Right cardiac atrium (tissue), 5 donors: ENCODE results near the gene JMJD7. TPM values are rescaled to one million over a fixed set of nuclear protein-coding genes. Genes with fewer than 3 reads are reported as not detected.
A peak's percentile ranks its signal among the peaks of the same experiment; 100 is the strongest.

Experiments used
- ATAC-seq, 2 donors: fragments of 200-7000 bp; cut with Tn5 transposase; one replicate each; pipeline versions ENCODE4 v1.8.0 to v1.9.1; 2020; ENCODE audit warnings: moderate library complexity in 2 of 2, mild to moderate bottlenecking in 1 of 2
- DNase-seq, 3 donors: peaks; one replicate each; pipeline ENCODE4 v3.0.0-alpha.2; 2020
- H3K27ac ChIP-seq: one replicate; pipeline ENCODE4 v1.5.1; 2013; ENCODE audit warnings: mild to moderate bottlenecking, low read length, control low read depth, moderate library complexity
- H3K27me3 ChIP-seq: one replicate; pipeline ENCODE4 v1.6.1; 2013; ENCODE audit not compliant: control insufficient read depth, insufficient read depth
- H3K4me1 ChIP-seq: one replicate; pipeline ENCODE4 v1.6.1; 2013; ENCODE audit warnings: low read length; ENCODE audit not compliant: control insufficient read depth, insufficient read depth
- H3K4me3 ChIP-seq: one replicate; pipeline ENCODE4 v1.5.1; 2013; ENCODE audit warnings: low read length, control low read depth
- H3K9me3 ChIP-seq: one replicate; pipeline ENCODE4 v1.6.1; 2013; ENCODE audit warnings: low read length; ENCODE audit not compliant: control insufficient read depth
- WGBS: extraction: QIAGEN DNeasy Blood & Tissue Kit; methylation state at CpG from one replicate; pipeline ENCODE4 v1.1.7; 2013; 5-methylcytosine and 5-hydroxymethylcytosine counted together
- intact Hi-C, 4 donors: fragments of 100-400 bp; cut with DNase I; formaldehyde crosslinking; loops; one replicate each; pipeline versions ENCODE4 v1.11.0 to v1.14.0; 2022 to 2023
- polyA plus RNA-seq: library from polyadenylated mRNA; stranded (reverse); fragments of 200-250 nt; gene quantifications from one replicate; pipeline ENCODE4 v1.2.3, GENCODE V29; 2013
- total RNA-seq, 4 donors: library from RNA; stranded (reverse); fragmentation: NEBNext Ultra II Directional; extraction: Animal tissue kit (Norgen Biotek cat#: 25700); gene quantifications; one replicate each; pipeline ENCODE4 v1.2.1, GENCODE V29; 2021
- donor health status: healthy with polysubstance abuse.
- donor health status: DM: no; HTN: yes; CAD: no.
- donor health status: DM: no; HTN: no; CAD: no.
- donor health status: DM: no; HTN: yes; CAD: no; lungs with severe emphysema.
- donor health status: DM: yes; HTN: yes; CAD: no.

The JMJD7 gene
- total and polyA plus RNA-seq, 5 donors, result 8.5 to 17.2 (median 16.5) TPM

DNA sequence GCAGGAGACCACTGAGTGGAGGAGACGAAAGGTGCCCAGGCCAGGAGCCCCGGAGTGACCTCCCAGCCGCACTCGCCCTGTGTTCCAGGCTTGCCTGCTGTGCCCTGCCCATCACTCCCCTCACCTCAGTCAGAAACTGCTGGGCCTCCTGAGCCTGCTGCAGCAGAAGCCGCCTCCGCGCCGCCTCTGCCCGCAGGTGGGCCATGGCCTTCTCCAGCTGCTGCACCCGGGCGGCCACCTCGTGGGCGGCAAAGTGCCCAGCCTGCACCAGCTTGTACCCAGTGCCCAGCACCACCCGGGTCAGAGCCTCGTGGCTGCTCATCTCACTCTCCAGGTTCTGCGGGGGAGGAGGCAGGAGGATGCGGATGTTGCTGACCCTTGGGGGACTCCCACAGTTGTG lies 28.4 kb downstream of the JMJD7 start:
- Histone ChIP-seq H3K4me1 (no peaks in the 10 kb centered on the region), H3K9me3 (no peaks in the 10 kb centered on the region), H3K27ac (no peak overlapping the region), H3K27me3 (no peaks in the 10 kb centered on the region), H3K4me3 (no peak overlapping the region)
- DNase-seq, result no peak
- intact Hi-C loops, result no loop called here
- 93% methylated on average over 17 of the region's 17 CpGs for WGBS
- no peak for ATAC-seq

DNA sequence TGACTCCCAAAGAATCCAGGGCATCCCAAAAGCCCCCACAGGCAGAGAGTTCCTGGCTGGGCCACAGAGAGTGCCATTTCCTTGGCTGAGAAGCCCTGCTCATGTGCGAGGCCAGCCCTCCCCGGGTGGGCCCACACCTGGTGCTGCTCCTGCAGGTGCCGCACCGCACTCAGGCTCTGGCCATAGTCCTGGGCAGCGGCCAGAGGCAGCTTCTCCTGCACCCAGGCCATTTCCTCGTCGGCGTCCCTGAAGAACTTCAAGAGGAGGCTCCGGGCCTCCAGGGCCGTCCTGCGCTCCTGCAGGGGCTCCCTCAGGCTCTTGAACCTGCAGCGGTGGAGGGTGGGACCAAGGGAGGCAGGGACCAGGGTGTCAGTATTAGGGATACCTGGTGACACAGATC lies 28.8 kb downstream of the JMJD7 start:
- intact Hi-C loops, result no loop called here
- Histone ChIP-seq H3K9me3 (no peaks in the 10 kb centered on the region), H3K27ac (no peak overlapping the region), H3K4me3 (no peak overlapping the region), H3K4me1 (no peaks in the 10 kb centered on the region), H3K27me3 (no peaks in the 10 kb centered on the region)
- no peak for DNase-seq
- WGBS, result 96% methylated on average over 12 of the region's 12 CpGs
- no peak for ATAC-seq

DNA sequence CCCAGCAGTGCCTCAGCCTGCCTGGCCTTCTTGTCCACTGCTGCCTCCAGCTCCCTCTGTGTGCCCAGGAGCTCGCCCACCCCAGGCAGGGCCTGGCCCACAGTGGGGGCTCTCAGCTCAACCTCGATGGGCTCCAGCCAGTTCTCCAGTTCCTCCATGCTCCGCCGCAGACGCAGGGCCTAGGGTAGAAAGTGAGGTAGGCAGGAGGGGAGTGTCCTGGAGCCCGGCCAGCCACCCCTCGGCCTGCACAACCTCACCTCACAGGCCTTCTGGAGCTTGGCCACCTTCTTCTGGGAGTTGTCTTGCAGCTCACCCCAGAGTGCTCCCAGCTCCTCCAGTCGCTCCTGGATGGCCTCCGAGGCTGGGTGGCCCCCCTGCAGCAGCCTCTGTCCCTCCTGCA lies 29.4 kb downstream of the JMJD7 start:
- 88% methylated on average over 9 of the region's 9 CpGs for WGBS
- ATAC-seq (no peak), DNase-seq (no peak)

DNA sequence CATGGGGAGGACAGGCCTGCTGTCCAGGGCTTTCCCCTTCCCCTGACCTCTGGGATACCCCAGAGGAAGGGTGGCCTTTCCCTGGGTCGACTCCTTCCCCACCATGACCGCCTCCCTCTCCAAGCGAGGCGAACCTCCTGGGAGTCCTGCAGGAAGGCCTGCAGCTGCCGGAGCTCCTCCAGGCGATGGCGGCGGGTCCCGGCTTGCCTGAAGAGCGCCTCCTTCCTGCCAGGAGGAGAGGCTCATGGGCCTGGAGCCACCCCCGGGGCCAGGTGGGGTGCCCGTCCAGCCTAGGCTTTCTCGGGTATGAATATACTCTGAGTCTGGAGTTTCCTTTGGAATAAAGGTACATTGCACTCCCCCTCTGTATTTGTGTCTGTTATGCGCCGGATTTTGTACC lies 30.9 kb downstream of the JMJD7 start:
- WGBS, result 86% methylated on average over 15 of the region's 15 CpGs
- DNase-seq, result no peak
- Histone ChIP-seq H3K4me1 (no peaks in the 10 kb centered on the region), H3K9me3 (no peaks in the 10 kb centered on the region), H3K27ac (no peak overlapping the region), H3K27me3 (no peaks in the 10 kb centered on the region), H3K4me3 (no peak overlapping the region)
- ATAC-seq, result no peak
- intact Hi-C loops, result no loop called here

More for the DNA sequence above, 29.4 kb downstream of the JMJD7 start:
- H3K4me3 ChIP-seq, result no peak overlapping the region
- no peak overlapping the region for H3K27ac ChIP-seq
- intact Hi-C loops, result no loop called here
- no peaks in the 10 kb centered on the region for H3K9me3 ChIP-seq
- H3K27me3 ChIP-seq, result no peaks in the 10 kb centered on the region
- no peaks in the 10 kb centered on the region for H3K4me1 ChIP-seq

DNA sequence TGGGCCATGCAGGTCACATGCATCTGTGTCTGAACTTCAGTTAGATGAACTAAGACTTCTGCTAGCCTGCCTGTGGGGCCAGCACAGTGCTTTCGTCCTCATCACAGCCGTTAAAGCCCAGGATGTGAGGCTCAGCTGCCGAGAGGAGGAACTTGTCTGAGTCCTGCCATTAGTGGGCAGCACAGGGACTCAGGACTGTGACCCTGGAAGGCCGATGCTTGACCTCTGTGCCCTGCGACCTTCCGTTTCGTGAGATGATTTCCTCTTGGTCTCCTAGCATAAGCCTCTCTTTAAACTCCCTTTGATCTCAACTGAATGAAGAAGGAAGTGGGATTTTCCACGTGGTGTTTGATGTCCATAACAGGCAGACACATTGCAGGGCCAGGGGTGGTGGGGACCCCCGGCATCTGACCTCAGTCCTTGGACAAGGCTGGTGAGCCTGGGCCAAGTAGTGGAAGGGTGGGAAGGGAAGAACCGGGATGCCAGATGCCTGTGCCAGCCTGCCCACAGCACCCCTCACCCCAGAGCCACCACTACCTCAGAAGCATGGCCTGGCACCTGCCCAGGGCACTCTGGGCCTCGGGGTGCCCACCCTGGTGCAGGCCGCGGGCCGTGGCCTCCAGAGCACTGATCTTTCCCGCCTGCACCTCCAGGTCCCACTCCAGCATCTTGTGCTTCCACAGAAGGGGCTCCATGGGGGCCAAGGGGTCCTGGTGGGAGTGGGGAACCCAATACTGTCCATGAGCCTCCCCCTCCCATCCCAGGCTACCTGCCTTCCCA lies 32.3 kb downstream of the JMJD7 start:
- DNase-seq (no peak), ATAC-seq (peak in 1 of 2 donors; percentile 41)
- H3K4me3 ChIP-seq, result no peak overlapping the region
- no peaks in the 10 kb centered on the region for H3K9me3 ChIP-seq
- no peaks in the 10 kb centered on the region for H3K27me3 ChIP-seq
- 63% methylated on average over 15 of the region's 15 CpGs for WGBS
- H3K27ac ChIP-seq, result no peak overlapping the region
- no peaks in the 10 kb centered on the region for H3K4me1 ChIP-seq
- intact Hi-C loops, result no loop called here

DNA sequence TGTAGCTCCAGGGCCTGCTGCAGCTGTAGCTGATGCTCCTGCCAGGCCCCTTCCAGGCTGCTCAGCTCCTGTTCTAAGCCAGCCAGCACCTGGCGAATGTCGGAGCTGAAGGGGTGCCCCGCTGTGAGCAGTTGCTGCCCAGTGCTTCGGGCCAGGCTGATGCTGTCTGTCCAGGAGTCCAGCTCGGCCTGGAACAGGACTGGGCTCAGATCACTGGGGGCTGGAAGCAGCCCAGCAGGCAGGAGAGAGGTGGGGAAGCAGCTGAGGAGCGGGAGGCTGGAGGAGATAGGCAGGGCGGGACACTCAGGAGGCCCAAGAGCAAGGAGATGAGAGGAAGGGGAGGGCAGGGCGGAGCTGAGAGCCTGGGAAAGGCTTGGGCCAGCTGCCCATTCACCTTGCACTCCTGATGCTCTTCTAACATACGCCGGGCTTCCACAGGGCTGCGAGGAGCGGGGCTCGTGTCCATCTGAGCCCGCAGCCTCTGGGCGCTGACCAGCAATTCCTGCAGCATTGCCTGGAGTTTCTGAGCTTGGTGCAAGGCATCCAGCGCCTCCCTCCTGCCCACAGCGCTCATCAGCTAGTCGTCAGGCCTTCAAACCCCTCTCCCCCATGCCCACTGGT lies 34.0 kb downstream of the JMJD7 start:
- no peaks in the 10 kb centered on the region for H3K9me3 ChIP-seq
- no peaks in the 10 kb centered on the region for H3K27me3 ChIP-seq
- intact Hi-C loops, result no loop called here
- no peaks in the 10 kb centered on the region for H3K4me1 ChIP-seq
- H3K4me3 ChIP-seq, result no peak overlapping the region
- WGBS, result 89% methylated on average over 18 of the region's 18 CpGs
- ATAC-seq (no peak), DNase-seq (no peak)
- no peak overlapping the region for H3K27ac ChIP-seq

DNA sequence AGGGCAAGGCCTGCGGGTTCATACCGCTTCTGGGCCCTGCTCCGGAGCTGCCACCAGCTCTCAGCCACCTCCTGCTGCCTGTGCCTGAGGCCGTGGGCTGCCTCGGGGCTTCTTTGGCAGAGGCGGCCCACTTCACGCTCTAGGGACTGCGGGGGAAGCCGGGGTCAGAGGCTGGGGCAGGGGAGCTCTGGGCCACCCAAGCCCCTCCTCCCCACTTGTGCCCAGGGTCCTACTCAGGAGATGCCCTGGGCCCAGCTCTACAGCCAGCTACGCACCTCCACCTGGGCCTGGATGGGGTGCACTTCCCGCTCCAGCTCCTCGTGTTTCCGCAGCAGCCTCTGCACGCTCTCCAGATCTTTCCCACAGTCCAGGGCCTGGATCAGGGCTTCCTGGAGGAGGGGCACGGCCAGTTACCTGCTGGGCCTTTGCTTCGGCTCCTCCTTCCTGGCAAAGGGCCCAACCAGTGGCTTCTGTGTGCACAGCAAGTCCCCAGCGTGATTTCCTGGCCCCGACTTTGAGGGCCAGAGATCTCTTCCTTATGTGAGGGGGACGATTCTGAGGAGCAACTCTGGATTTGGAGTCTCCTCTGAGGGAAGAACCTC lies 34.7 kb downstream of the JMJD7 start:
- Histone ChIP-seq H3K27ac (no peak overlapping the region), H3K4me3 (no peak overlapping the region), H3K27me3 (no peaks in the 10 kb centered on the region), H3K9me3 (no peaks in the 10 kb centered on the region), H3K4me1 (no peaks in the 10 kb centered on the region)
- ATAC-seq (no peak), DNase-seq (no peak)
- intact Hi-C loops, result no loop called here
- 78% methylated on average over 19 of the region's 19 CpGs for WGBS

DNA sequence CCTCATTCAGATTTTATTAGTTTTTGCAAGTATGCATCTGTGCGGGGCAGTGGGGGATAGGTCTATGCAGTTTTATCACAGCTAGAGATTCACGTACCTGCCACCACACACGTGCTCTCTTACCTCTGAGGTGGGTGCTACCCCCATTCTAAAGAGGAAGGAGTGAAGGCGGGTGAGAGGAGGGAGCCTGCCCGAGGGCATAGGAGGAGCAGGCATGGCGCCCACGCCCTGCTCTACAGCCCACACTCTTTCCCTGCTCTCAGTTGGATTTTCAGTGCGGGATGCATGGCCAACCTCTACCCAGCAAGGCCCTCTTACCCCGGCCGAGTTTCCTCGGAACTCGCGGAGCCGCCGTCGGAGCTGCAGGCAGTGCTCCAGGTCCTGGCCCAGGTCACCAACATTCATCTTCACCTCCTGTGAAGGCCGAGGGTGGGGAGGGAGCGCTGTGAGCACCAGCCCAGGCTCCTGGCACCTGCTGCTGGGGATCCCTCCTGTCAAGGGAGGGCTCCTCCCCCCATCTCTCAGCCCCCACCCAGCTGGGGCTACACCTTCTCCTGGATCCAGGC lies 37.7 kb downstream of the JMJD7 start:
- DNase-seq (no peak), ATAC-seq (no peak)
- H3K27me3 ChIP-seq, result no peaks in the 10 kb centered on the region
- no peak overlapping the region for H3K4me3 ChIP-seq
- intact Hi-C loops, result no loop called here
- no peaks in the 10 kb centered on the region for H3K4me1 ChIP-seq
- WGBS, result 83% methylated on average over 18 of the region's 18 CpGs
- no peaks in the 10 kb centered on the region for H3K9me3 ChIP-seq
- no peak overlapping the region for H3K27ac ChIP-seq

DNA sequence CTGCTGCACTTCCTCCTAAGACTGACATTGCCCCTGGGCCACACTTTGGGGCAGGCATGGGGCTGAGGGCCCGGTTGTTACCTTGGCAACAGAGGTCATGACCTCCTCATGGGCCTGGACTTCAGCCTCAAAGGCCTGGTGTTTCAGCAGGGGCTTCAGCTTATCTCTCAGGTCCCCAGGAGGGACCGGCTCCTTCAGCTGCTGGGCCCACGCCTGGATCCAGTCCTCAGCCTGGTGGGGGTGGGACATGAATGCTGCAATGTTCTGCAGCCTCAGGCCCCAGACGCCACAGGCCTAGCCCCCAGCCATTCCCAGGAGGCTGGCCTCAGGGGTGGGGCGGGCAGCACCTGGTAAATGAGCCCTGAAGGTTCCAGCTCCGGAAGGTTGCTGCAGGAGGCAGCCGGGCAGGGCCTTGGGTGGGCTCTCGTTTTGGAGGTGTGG lies 38.4 kb downstream of the JMJD7 start:
- H3K27me3 ChIP-seq, result no peaks in the 10 kb centered on the region
- WGBS, result 75% methylated on average over 8 of the region's 8 CpGs
- intact Hi-C loops, result no loop called here

DNA sequence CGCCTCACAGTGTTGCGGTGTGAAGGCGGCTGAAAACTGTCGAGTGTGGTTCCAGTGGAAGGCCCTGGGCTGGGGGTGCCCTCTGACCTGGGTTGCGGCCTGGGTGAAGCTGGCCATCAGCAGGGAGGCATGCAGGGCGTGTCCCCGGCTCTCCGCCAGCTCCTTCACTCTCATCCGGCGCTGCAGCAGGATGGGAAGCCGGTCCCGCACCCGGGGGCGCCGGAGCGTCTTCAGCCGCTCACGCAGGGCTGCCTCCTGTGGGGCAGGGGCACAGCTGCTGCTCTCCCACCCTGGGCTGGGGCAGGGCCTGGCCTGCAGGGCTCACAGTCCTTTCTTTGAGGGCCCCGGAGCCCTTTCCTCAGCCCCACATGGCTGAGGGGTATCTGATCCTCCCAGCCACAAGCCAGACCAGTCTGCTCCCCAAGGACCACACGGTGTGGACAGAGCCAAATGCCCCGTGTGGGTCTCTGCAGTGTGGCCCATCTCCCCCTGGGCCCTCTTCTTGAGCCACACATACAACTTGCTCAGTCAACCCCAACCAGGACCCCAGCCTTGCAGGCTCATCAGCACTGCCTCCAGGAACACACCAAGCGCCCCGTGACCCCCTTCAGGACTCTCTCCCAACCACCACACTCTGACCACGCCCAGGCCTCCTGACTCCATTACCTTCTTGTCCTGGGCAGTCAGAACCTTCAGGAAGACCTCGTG lies 39.1 kb downstream of the JMJD7 start:
- no peaks in the 10 kb centered on the region for H3K9me3 ChIP-seq
- ATAC-seq, result no peak

More for the DNA sequence above, 38.4 kb downstream of the JMJD7 start:
- ATAC-seq (no peak), DNase-seq (no peak)
- Histone ChIP-seq H3K9me3 (no peaks in the 10 kb centered on the region), H3K4me3 (no peak overlapping the region), H3K27ac (no peak overlapping the region), H3K4me1 (no peaks in the 10 kb centered on the region)

DNA sequence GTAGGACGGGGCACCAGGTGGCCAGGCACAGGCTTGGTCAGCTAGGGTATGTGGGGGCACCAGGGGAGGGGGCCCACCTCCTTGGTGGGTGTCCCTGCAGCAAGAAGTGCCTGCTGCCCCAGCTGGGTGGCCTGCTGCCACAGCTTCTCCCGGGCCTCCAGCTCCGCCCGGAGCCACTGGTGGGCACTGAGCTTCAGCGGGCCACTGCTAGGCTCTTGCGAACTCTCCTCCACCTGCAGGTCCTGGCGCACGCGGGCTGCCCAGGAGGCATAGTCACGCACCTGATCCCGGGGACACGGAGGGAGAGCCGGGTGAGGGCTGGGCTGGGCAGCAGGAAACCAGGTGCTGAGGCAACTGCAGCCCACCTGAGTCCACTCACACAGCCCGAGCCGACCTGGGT lies 40.4 kb downstream of the JMJD7 start:
- no peaks in the 10 kb centered on the region for H3K4me1 ChIP-seq
- no peaks in the 10 kb centered on the region for H3K9me3 ChIP-seq
- ATAC-seq (no peak), DNase-seq (no peak)
- no peak overlapping the region for H3K27ac ChIP-seq
- WGBS, result 97% methylated on average over 15 of the region's 15 CpGs
- no peaks in the 10 kb centered on the region for H3K27me3 ChIP-seq
- H3K4me3 ChIP-seq, result no peak overlapping the region
- intact Hi-C loops, result no loop called here

More for the DNA sequence above, 39.1 kb downstream of the JMJD7 start:
- WGBS, result 81% methylated on average over 25 of the region's 25 CpGs
- Histone ChIP-seq H3K4me1 (no peaks in the 10 kb centered on the region), H3K27me3 (no peaks in the 10 kb centered on the region), H3K4me3 (no peak overlapping the region), H3K27ac (no peak overlapping the region)
- intact Hi-C loops, result no loop called here
- no peak for DNase-seq
